NCI-H1930 (cell line): ENCODE data around the gene PDE4D.
"Not testable (repeated sequence)": the region's sequence is repeated elsewhere in the genome, so short reads cannot be mapped to it uniquely, and the experiment has no call there.

Experiments used
- DNase-seq, 2 experiments: peaks; one replicate each; lab custom pipeline; 2025; lab: John Stamatoyannopoulos, UW

The PDE4D gene

GRCh38 chr5:59703789-59704188 is 189.7 kb downstream of the PDE4D start:
- DNase-seq = no peak

- DNase-seq = no peak
Measured at GRCh38 chr5:59698207-59699178, 195.0 kb downstream of the PDE4D start.

- DNase-seq = no peak
Measured at GRCh38 chr5:59694411-59694810, 199.1 kb downstream of the PDE4D start.

GRCh38 chr5:59693492-59694309 is 199.8 kb downstream of the PDE4D start:
- no peak for DNase-seq

- no peak for DNase-seq
Measured at GRCh38 chr5:59685793-59686192, 207.7 kb downstream of the PDE4D start.

- DNase-seq = no peak
Measured at GRCh38 chr5:59685191-59685530, 208.4 kb downstream of the PDE4D start.

GRCh38 chr5:59684388-59685190 is 208.9 kb downstream of the PDE4D start:
- DNase-seq = no peak

- no peak for DNase-seq
Measured at GRCh38 chr5:59683311-59683710, 210.2 kb downstream of the PDE4D start.

GRCh38 chr5:59682542-59682941 is 211.0 kb downstream of the PDE4D start:
- DNase-seq = no peak

- DNase-seq = no peak
Measured at GRCh38 chr5:59678943-59679342, 214.6 kb downstream of the PDE4D start.

GRCh38 chr5:59674763-59675162 is 218.8 kb downstream of the PDE4D start:
- no peak for DNase-seq

GRCh38 chr5:59673438-59674058 is 220.0 kb downstream of the PDE4D start:
- DNase-seq = peak in 1 of 2 experiments; percentile 7

- DNase-seq = no peak
Measured at GRCh38 chr5:59666440-59667068, 227.0 kb downstream of the PDE4D start.

GRCh38 chr5:59665832-59666203 is 227.7 kb downstream of the PDE4D start:
- not testable (repeated sequence) for DNase-seq

GRCh38 chr5:59665086-59665831 is 228.3 kb downstream of the PDE4D start:
- no peak for DNase-seq

- DNase-seq = peak; percentile 70 to 73
Measured at GRCh38 chr5:59661954-59662615, 231.4 kb downstream of the PDE4D start.

GRCh38 chr5:59661311-59661710 is 232.2 kb downstream of the PDE4D start:
- DNase-seq = peak; percentile 12 to 67

- no peak for DNase-seq
Measured at GRCh38 chr5:59660737-59661136, 232.8 kb downstream of the PDE4D start.

- DNase-seq = no peak
Measured at GRCh38 chr5:59656351-59657254, 236.9 kb downstream of the PDE4D start.
